ENCODE measurements around the gene THBD. TPM values are rescaled to one million over a fixed set of nuclear protein-coding genes. Genes with fewer than 3 reads are reported as not detected.

Gene THBD
- total RNA-seq, 1 donor from 2014 or later = 13.8 TPM

DNA sequence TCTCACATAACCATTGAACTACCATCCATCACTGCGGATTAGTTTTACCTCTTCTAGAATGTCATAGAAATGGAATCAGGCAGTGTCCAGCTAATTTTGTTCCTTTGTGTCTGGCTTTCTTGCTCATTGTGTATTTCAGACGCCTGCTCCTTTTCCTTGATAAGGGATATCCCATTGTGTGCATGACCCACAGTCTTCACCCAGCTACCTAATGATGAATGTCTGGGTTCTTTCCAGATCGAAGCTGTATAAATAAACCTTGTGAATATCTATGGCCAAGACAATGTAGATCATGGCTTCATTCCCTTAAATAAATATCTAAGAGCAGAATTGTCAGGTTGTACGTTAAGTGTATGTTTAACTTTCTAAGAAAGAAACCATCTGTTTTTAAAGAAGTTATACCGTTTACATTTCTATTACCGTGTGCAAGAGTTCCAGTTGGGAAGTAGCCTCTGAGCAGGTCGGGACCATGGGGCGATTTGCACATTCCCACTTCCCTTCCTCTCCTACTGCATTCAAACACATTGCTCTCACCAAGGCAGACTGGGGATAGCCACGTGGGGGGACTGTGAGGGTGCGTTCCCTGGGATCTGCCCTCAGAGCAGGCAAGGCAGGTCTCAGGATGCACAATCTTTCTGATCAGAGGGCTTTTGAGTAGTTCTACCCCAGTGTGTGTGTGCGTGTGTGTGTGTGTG is 23.6 kb upstream of the THBD start:
- H3K27me3 ChIP-seq (ENCODE audit: low read depth) = no peaks in the 10 kb centered on the region
- TF ChIP-seq CTCF (IDR thresholded peaks at IDR 0.05; ENCODE audit: borderline replicate concordance) = no peak
- intact Hi-C loops (cut with micrococcal nuclease) = no loop called here
- no peak overlapping the region for H3K27ac ChIP-seq (replicated peaks)
- no peaks in the 10 kb centered on the region for H3K36me3 ChIP-seq
- no peak for DNase-seq
- peaks cover 12% of the 10 kb centered on the region for H3K4me1 ChIP-seq
- no peak overlapping the region for H3K4me3 ChIP-seq
- no peaks in the 10 kb centered on the region for H3K9me3 ChIP-seq (replicated peaks)

GRCh38 chr20:23071996-23072395 is 22.5 kb upstream of the THBD start:
- intact Hi-C loops (cut with micrococcal nuclease) = no loop called here
- peaks cover 5% of the 10 kb centered on the region for H3K4me1 ChIP-seq
- DNase-seq = no peak

DNA sequence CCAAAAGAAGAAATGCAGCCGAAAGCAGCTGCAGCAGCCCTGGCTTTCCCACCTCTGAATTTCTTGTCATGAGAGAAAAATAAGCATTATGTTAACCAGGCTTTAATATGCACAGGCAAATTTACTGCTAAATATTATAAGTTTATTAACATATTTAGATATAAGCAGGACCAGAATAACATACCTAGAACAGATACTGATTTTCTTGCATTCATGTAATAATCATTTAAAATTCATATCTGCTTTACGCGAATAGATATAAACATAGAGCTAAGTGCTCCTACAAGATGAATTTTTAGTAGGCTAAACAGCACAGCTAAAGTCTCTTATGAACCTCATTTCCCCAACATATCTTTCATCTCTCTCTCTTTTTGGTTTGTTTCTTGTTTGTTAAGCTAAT is 21.9 kb upstream of the THBD start:
- Histone ChIP-seq H3K4me3 (no peak overlapping the region), H3K27me3 (ENCODE audit: low read depth) (no peaks in the 10 kb centered on the region), H3K36me3 (no peaks in the 10 kb centered on the region), H3K9me3 (replicated peaks) (no peaks in the 10 kb centered on the region), H3K4me1 (no peaks in the 10 kb centered on the region), H3K27ac (replicated peaks) (no peak overlapping the region)
- intact Hi-C loops (cut with micrococcal nuclease) = no loop called here
- no peak for DNase-seq
- TF ChIP-seq CTCF (IDR thresholded peaks at IDR 0.05; ENCODE audit: borderline replicate concordance) = no peak

More at GRCh38 chr20:23071996-23072395, 22.5 kb upstream of the THBD start:
- Histone ChIP-seq H3K36me3 (no peaks in the 10 kb centered on the region), H3K4me3 (no peak overlapping the region), H3K27me3 (ENCODE audit: low read depth) (no peaks in the 10 kb centered on the region), H3K27ac (replicated peaks) (no peak overlapping the region), H3K9me3 (replicated peaks) (no peaks in the 10 kb centered on the region)
- no peak for TF ChIP-seq CTCF (IDR thresholded peaks at IDR 0.05; ENCODE audit: borderline replicate concordance)

GRCh38 chr20:23069108-23069507 is 19.6 kb upstream of the THBD start:
- Histone ChIP-seq H3K36me3 (no peaks in the 10 kb centered on the region), H3K9me3 (replicated peaks) (no peaks in the 10 kb centered on the region), H3K27me3 (ENCODE audit: low read depth) (no peaks in the 10 kb centered on the region), H3K4me1 (no peaks in the 10 kb centered on the region), H3K4me3 (no peak overlapping the region), H3K27ac (replicated peaks) (no peak overlapping the region)
- DNase-seq = no peak
- intact Hi-C loops (cut with micrococcal nuclease) = no loop called here
- TF ChIP-seq CTCF (IDR thresholded peaks at IDR 0.05; ENCODE audit: borderline replicate concordance) = no peak

- Histone ChIP-seq H3K36me3 (no peaks in the 10 kb centered on the region), H3K27ac (replicated peaks) (no peak overlapping the region), H3K27me3 (ENCODE audit: low read depth) (no peaks in the 10 kb centered on the region), H3K9me3 (replicated peaks) (no peaks in the 10 kb centered on the region), H3K4me1 (peaks cover 5% of the 10 kb centered on the region), H3K4me3 (no peak overlapping the region)
- intact Hi-C loops (cut with micrococcal nuclease) = no loop called here
- no peak for TF ChIP-seq CTCF (IDR thresholded peaks at IDR 0.05; ENCODE audit: borderline replicate concordance)
- no peak for DNase-seq
Measured at GRCh38 chr20:23068283-23068682, 18.8 kb upstream of the THBD start.
